Forelimb muscle (tissue), 1 donor: ENCODE data around the gene RPL19. TPM values are rescaled to one million over a fixed set of nuclear protein-coding genes. Genes with fewer than 3 reads are reported as not detected.

ENCODE experiments used
- DNase-seq: peaks from one replicate; pipeline ENCODE4 v3.0.0-alpha.2; 2013; ENCODE audit warnings: low read depth
- polyA plus RNA-seq: library from polyadenylated mRNA; unstranded; fragments of 120-200 nt; gene quantifications from one replicate; pipeline ENCODE4 v1.2.1, GENCODE V29; 2013; ENCODE audit not compliant: insufficient read length

The RPL19 gene
- polyA plus RNA-seq, 1 donor, result 2,814 TPM

GRCh38 chr17:39223907-39224777 is 24.1 kb downstream of the RPL19 start:
- no peak for DNase-seq

DNA sequence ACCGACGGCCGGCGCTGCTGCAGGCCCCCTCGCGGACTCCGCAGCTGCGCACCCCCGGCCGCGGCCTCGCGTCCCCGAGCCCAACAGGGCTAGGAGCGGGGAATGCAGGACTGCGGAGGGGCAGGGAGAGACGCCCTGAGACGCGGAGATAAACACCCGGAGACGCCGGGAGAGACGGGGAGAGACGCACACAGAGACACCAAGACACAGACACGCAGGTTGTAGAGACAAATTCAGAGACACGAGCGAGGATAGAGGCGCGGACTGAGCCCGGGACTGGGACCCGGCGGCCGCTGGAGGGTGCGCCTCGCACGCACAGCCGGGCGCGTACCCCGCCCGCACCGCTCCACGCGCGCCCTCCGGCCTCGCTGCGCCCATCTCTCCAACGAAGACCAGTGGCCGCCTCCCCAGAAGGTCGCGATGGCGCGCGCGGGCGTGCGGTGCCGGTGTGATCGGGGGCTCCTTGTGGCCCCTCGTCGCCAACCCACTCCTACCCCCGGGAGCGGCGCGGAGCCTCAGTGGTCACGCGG is 24.8 kb downstream of the RPL19 start:
- DNase-seq, result no peak

- DNase-seq, result no peak
Observed at GRCh38 chr17:39225308-39225958, 25.4 kb downstream of the RPL19 start, which contains the start of gene STAC2. STAC2 (minus strand) TSS chr17:39225945; CDS start chr17:39225502, 443 bp downstream.

DNA sequence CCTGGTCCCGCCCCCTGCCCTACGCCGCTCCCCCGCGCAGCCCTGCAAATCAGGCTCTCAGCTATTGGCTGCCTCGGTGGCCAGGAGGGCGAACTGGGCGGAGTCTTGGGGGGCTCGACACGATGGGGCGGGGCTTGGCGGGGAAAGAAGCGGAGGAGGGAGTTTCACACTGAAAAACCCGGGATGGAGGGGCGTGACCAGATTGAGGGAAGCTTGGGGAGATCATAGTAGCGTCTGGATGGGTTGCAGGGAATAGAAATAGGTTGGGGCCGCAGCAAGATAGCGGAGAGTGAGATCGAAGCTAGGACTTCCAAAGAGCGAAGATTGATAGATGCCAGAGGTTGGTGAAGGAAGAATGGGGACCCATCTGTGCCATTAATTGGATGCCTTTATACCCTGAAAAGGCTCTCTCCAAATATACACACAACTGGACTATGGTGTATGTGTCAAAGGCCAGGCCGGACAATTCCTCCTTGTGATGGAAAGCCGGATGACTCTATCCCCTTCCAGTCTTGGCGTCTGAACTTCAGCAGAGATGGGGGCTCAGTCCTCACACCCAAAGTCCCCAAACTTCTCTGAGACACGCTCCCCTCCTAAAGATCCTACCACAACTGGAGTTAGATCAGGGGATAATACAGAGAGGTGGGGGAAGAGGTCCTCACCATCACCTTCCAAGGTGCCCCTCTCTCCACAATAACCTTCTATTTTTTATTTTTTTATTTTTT is 26.0 kb downstream of the RPL19 start:
- DNase-seq, result no peak

DNA sequence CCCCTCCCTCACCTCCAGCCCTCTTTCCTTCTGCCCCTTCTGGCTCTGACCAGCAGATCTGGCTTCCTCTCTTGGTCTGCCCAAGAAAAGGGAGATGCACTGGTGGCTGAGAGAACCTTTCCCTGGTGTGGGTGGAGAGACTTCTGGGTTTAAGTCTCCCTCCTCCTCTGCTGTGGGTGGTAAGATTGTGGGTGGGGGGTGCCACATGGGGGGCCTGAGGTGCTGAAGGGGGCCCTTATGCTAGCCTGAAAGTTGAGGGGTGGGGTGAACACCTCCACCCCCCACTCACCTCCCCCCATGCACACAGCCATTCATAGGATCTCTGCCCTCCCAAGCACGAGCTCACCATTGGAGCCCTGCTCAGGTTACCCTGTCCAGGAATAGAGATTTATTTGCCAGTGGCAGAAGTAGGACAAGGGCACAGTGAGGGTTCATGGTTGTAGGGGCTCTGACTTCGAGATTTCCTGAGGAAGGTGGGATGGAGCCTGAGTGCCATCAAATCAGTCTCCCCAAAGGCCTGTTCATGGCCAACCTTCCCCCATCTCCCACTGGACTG is 27.4 kb downstream of the RPL19 start:
- DNase-seq, result no peak

DNA sequence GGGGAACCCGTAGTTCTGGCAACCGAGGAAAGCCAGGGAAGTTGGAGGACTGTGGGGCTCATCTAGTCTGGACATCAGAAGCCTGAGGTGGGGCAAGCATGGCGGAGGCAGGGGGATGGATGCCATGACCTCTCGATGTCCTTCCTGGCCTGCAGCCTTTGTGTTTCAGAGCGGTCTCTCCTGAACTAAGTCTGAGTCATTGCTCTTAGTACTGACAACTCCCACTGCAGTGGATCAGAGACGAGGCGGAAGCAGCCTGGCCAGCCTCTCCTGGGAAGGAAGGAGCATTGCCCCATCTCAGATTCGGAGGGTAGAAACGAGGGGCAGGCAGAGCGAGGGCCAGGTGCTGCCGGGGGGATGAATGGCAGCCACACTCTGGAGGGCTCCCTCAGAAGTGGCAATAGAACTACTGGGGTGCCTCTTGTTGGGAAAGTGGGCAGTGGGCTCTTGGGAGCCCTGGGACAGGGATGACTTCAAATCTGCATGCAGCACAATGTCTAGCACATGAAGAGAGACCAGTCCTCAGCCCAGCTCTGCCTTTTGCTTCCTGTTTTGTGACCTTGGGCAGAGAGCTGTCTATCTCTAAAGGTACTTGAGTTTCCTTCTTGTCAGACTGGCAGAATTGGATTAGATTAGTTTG is 29.3 kb downstream of the RPL19 start:
- no peak for DNase-seq

DNA sequence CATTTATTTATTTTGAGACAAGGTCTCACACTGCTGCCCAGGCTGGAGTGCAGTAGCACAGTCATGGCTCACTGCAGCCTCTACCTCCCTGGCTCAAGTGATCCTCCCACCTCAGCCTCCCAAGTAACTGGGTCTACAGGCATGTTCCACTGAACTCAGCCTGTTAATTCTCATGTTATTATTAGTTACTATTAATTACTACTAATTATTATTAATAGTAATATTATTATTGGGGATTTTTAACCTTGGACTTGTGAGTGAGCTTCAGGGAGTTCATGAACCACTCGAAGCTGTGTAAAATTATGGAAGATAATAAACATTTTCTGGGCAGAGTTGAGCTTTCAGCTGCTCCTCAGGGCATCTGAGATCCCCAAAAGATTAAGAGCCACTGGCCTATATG is 30.3 kb downstream of the RPL19 start:
- no peak for DNase-seq

DNA sequence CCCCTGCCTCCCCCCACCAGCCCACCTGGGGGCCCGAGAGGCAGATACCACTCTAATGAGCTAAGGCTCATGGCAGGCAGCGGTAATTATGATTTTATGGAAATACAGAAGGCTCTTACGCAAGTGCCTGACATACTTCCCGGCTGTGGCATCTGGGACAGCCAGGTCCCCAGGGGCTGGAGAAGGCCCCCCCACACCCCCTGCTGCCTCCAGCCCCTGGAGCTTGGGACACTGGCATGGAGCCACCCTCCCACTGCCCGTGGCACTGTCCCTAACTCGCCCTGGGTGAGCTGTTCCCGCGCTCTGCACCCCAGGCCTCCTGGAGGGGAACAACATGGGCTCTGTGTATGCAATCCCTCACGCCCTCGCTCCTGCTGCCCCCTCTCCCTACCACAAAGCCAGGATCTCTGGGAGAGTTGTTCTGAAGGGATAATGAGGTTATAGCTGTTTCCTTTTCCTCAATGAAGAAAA is 31.0 kb downstream of the RPL19 start:
- DNase-seq, result no peak

- DNase-seq, result no peak
Observed at GRCh38 chr17:39231591-39232551, 31.8 kb downstream of the RPL19 start.

GRCh38 chr17:39235555-39236449 is 35.7 kb downstream of the RPL19 start:
- DNase-seq, result no peak

DNA sequence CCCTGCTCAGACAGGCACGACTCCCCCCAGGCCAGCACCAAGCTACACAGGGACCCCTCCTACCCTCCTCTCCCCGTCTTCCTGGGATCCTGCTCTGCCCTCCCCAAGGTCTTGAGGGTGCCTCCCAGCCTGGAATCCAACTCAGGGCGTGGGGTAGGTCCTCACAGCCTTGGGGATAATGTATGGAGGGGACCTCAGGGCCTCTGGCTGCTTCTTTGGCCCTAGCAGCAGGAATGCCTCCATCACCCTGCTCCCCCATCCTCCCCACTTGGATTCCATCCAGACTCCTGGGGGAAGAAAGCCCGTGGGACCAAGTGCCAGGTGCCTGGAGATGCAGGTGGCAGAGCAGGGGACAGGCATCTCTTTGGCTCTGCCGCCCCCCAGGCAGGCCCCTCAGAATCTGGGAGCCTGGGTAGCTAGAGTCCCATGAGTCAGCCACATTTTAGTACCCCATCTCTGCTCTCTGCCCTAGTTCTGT is 36.4 kb downstream of the RPL19 start:
- no peak for DNase-seq

DNA sequence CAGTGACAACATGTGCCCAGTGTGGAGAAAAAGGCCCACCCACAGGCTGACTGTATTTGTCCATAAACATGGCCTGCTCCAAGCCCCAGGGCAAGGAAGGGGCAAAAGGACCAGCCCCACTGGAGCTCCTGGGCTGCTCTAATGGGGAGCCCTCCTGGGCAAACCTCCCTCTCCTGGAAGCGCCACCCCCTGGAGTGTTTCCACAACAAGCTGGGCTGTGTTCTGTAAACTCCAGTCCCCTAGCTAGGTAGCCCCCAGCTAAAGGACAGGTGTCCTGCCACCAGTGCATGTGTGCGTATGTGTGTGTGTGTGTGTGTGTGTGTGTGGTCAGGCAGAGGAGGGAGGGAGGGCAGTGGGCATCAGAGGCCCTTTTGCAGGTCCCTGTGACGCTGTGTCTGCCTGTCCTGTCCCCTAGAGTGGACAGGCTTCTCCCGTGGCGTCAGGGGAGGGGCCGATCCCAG is 36.9 kb downstream of the RPL19 start:
- DNase-seq, result no peak

- no peak for DNase-seq
Observed at GRCh38 chr17:39237586-39237985, 37.5 kb downstream of the RPL19 start.

- DNase-seq, result no peak
Observed at GRCh38 chr17:39238311-39238972, 38.4 kb downstream of the RPL19 start.

GRCh38 chr17:39239640-39240314 is 39.7 kb downstream of the RPL19 start:
- DNase-seq, result no peak

GRCh38 chr17:39240631-39241030 is 40.5 kb downstream of the RPL19 start:
- DNase-seq, result no peak

GRCh38 chr17:39243155-39243554 is 43.1 kb downstream of the RPL19 start:
- DNase-seq, result no peak
